Colonic mucosa (tissue), 4 donors: ENCODE results near the gene SLC37A2. TPM values are rescaled to one million over a fixed set of nuclear protein-coding genes. Genes with fewer than 3 reads are reported as not detected.

Experiments
- DNase-seq: peaks from one replicate; pipeline ENCODE4 v3.0.0-alpha.2; 2020
- H3K27ac ChIP-seq: fragments of 200-600 bp; one replicate; pipeline ENCODE4 v1.8.0; 2021
- H3K27me3 ChIP-seq: fragments of 200-600 bp; one replicate; pipeline ENCODE4 v1.8.0; 2021
- H3K36me3 ChIP-seq: fragments of 200-600 bp; one replicate; pipeline ENCODE4 v1.8.0; 2021
- H3K4me1 ChIP-seq: fragments of 200-600 bp; one replicate; pipeline ENCODE4 v1.8.0; 2021; ENCODE audit warnings: mild to moderate bottlenecking
- H3K4me3 ChIP-seq: fragments of 200-600 bp; one replicate; pipeline ENCODE4 v1.8.0; 2021
- H3K9ac ChIP-seq, 2 donors: one replicate each; pipeline ENCODE4 v1.7.0; 2013; ENCODE audit warnings: control low read depth in 2 of 2, low read depth in 2 of 2, low read length in 2 of 2
- H3K9me3 ChIP-seq: fragments of 200-600 bp; one replicate; pipeline ENCODE4 v1.8.0; 2021
- CTCF ChIP-seq: fragments of 200-600 bp; IDR thresholded peaks from one replicate; pipeline ENCODE4 v1.8.0; 2022; ENCODE audit warnings: antibody characterized with exemption, mild to moderate bottlenecking
- intact Hi-C: fragments of 100-400 bp; cut with DNase I; formaldehyde crosslinking; loops from one replicate; pipeline ENCODE4 v1.14.1; 2022
- total RNA-seq, 2 donors: library from RNA; stranded (reverse); fragmentation: NEBNext Ultra II Directional in 1 of 2; extraction: Animal tissue kit (Norgen Biotek cat#: 25700) in 1 of 2; gene quantifications; one replicate each; pipeline ENCODE4 v1.2.1, GENCODE V29; 2021
- donor health status: healthy.
- donor health status: DM: no; HTN: no; CAD: no.
- donor health status: DM: no; HTN: no; CAD: no.

Gene SLC37A2
- total RNA-seq, 2 donors from 2014 or later = 2.2 to 5.1 TPM

GRCh38 chr11:125064070-125064469 lies 965 bp downstream of the SLC37A2 start:
- no peaks in the 10 kb centered on the region for H3K27me3 ChIP-seq
- H3K27ac ChIP-seq = no peak overlapping the region
- TF ChIP-seq CTCF = no peak
- intact Hi-C loops = no loop called here
- no peaks in the 10 kb centered on the region for H3K36me3 ChIP-seq
- no peaks in the 10 kb centered on the region for H3K9me3 ChIP-seq
- H3K4me3 ChIP-seq = peak overlapping the region; percentile 65
- H3K9ac ChIP-seq = no peak overlapping the region
- H3K4me1 ChIP-seq = no peaks in the 10 kb centered on the region
- DNase-seq = no peak

DNA sequence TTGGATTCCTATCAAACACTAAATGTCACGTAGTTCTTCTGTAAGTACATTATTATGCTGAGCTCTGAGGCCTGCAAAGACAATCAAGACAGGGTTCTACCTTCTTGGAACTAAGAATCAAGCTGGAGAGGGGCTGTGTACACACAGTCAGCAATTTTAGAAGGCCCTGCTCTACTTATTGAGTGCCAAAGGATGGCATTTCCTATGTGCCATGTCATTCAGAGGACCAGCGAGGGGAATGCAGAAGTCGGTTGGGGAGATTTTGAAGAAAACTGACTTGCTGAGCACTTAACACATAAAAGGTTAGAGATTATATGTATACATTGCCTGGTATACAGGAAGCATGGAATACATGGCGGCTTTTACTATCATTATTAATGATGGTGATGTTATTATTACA lies 5.3 kb downstream of the SLC37A2 start:
- intact Hi-C loops = no loop called here
- H3K36me3 ChIP-seq = no peaks in the 10 kb centered on the region
- no peak overlapping the region for H3K9ac ChIP-seq
- no peaks in the 10 kb centered on the region for H3K9me3 ChIP-seq
- no peak overlapping the region for H3K4me3 ChIP-seq
- H3K4me1 ChIP-seq = no peaks in the 10 kb centered on the region
- no peak for DNase-seq
- no peaks in the 10 kb centered on the region for H3K27me3 ChIP-seq
- TF ChIP-seq CTCF = no peak
- H3K27ac ChIP-seq = no peak overlapping the region

DNA sequence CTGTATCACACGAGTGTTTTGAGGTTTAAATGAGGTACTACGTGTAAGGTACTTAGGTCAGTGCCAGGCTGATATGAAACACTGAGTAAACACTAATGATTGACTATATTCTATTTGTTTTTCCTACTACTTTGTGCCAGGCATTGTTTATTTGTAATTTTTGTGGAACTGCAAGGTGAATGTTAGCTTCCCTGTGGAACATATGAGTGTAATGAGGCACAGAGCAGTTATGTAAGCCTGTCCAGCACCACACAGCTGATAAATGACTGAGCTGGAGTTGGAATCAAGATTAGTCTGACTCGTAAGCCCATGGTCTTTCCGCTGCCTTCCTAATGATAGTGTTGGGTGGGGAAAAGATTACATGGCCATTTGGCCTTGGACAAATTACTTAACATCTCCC lies 5.9 kb downstream of the SLC37A2 start:
- Histone ChIP-seq H3K27ac (no peak overlapping the region), H3K36me3 (no peaks in the 10 kb centered on the region), H3K9ac (no peak overlapping the region), H3K9me3 (no peaks in the 10 kb centered on the region), H3K27me3 (no peaks in the 10 kb centered on the region), H3K4me1 (no peaks in the 10 kb centered on the region), H3K4me3 (no peak overlapping the region)
- no peak for TF ChIP-seq CTCF
- intact Hi-C loops = no loop called here
- no peak for DNase-seq

DNA sequence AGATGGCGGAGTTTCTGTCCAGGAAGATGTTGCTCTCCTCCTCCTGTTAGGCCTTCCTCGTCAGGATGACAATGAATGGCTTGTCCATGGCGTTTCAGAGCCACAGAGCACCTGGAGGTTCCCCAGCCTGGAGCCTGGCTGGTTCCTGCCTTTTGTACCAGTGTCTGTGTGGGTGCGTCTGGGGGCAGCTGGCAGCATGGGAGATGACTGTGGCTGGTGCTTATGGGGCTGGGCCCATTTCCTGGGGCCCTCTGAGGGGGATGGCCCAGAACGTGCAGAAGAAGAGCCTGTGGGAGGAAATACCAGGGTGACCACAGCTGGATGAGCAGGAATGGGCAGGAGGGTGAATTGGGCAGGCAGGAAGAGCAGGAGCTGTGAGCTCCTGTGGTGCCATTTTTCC lies 6.7 kb downstream of the SLC37A2 start:
- Histone ChIP-seq H3K36me3 (no peaks in the 10 kb centered on the region), H3K4me3 (no peak overlapping the region), H3K27ac (no peak overlapping the region), H3K9me3 (no peaks in the 10 kb centered on the region), H3K9ac (no peak overlapping the region), H3K27me3 (no peaks in the 10 kb centered on the region), H3K4me1 (no peaks in the 10 kb centered on the region)
- no peak for TF ChIP-seq CTCF
- intact Hi-C loops = no loop called here
- no peak for DNase-seq

DNA sequence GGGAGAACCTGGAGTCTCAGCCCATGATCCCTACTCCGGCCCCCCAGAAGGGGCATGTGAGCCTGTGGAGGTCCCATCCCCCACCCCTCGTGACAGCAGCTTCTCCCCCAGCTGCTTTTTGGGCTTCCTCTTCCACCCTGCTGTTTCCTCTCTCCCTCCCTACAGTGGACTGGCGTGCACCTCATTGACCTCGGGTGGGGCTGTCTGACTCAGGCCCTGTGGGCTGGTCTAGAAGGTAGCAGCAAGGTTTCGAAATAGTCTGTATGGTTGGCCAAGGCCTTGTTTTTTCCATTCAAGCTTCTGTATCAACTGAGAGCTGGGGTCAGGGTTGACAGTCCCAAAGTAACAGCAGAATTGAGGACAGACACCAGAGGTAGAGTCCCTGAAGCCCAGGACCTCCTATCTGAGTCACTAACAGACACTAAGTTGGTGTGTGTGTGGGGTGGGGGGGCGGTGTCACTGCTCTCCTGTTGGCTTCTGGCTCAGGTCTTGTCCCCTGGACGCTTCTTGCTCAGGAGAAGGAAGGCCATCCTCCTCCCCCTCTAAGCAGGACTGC lies 7.7 kb downstream of the SLC37A2 start:
- H3K4me1 ChIP-seq = no peaks in the 10 kb centered on the region

More for the DNA sequence above, 7.7 kb downstream of the SLC37A2 start:
- intact Hi-C loops = no loop called here
- Histone ChIP-seq H3K4me3 (no peak overlapping the region), H3K9ac (no peak overlapping the region), H3K27ac (peak overlapping the region; percentile 12), H3K9me3 (no peaks in the 10 kb centered on the region), H3K36me3 (no peaks in the 10 kb centered on the region), H3K27me3 (no peaks in the 10 kb centered on the region)
- DNase-seq = peak; percentile 64
- TF ChIP-seq CTCF = no peak
